ENCODE measurements around the gene CFAP44.
A peak's percentile ranks its signal among the peaks of the same experiment; 100 is the strongest.
"Not testable (repeated sequence)": the region's sequence is repeated elsewhere in the genome, so short reads cannot be mapped to it uniquely, and the experiment has no call there.

Gene CFAP44, protein sequence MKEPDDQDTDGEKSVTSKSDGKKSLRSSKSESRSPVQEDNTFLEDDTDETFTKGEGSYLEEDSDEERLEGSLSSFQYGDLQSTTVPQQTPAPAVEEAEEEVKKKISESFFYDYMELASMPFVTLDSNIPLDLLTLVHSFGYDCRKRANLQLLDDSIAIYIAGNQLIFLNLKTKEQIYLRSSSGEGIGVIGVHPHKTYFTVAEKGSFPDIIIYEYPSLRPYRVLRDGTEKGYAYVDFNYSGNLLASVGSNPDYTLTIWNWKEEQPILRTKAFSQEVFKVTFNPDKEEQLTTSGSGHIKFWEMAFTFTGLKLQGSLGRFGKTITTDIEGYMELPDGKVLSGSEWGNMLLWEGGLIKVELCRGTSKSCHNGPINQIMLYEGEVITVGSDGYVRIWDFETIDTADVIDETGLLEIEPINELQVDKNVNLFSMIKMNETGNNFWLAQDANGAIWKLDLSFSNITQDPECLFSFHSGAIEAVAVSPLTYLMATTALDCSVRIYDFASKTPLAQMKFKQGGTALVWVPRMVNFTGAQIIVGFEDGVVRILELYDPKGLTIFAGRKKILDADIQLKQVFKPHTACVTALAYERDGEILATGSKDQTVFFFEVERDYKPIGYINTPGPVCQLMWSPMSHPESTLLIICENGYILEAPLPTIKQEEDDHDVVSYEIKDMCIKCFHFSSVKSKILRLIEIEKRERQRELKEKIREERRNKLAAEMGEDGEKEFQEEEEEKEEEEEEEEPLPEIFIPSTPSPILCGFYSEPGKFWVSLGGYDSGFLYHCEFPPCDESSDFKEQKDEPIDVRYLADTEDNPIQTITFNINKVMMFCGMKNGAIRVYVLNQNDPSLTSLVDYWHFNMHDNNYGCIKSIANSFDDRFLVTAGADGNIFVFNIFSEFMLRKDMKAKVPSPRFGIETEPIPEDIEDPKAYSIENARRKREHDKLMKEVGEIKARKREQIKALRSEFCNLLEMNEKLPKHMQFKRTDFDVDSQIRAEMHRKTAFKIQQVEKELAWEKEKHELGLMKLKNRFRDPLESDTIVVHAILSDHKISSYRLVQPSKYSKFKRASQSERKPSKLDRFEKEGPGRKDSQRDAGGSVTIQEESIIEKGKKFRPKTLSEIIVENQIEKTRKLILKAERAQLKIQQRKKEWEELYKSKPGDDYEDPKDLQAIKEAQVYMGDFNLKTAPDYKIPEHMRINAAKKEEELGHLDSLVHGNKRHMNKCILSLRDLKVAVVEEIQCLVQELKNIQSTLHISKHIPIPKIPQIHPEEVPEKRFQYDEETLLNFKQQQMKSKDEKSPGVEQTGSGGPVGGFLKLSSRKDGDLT (N-terminal part only)

DNA sequence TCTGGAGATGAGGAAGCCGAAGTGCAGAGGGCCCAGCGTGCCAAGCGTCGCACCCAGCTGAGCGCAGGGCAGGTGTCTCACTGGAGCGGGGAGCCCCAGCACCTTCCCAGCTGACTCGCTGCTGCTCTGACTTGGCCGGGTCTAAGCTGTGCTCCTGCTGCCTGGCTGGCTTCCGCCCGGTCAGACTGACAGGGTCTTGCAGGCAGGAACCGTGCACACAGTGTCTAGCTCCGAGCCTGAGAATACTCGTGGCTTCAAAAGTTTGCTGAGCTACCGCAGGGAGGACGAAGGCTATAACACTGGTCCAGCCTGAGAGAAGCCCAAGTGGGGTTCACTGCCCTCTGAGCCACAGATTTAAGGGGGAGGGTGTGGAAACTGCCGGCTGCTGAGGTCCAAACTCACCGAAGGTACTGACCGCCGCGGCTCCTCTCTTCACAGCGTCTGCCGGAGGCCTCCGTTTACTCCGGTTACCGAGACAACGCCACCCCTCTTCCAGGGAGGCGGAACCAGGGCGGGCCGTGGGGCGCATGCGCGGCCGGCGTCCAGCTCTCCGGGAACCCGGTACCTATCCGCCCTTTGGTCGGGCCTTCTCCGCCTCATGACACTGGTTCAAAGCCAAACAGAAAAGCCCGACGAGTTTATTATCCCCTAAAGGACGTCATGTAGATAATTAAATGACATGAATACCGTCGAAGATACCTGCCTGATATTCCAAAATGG is at the start of gene CFAP44:
TSS of gene CFAP44 (minus strand) at position 443 of the 720 bp plus-strand sequence. CDS start 7,829 bp downstream, outside the sequence.
- no peak for DNase-seq (ENCODE audit: low read depth)

DNA sequence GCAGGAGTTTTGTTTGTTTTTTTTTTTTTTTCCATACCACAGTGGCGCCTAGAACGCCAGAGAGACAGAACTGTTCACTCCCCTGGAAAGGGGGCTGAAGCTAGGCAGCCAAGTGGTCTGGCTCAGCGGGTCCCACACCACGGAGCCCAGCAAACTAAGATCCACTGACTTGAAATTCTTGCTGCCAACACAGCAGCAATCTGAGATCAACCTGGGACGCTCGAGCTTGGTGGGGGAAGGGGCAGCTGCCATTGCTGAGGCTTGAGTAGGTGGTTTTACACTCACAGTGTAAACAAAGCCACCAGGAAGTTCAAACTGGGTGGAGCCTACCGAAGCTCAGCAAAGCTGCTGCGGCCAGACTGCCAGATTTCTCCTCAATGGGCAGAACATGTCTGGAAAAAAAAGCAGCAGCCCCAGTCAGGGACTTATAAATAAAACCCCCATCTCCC is 43.9 kb upstream of the CFAP44 start:
- DNase-seq (ENCODE audit: low read depth), result no peak

DNA sequence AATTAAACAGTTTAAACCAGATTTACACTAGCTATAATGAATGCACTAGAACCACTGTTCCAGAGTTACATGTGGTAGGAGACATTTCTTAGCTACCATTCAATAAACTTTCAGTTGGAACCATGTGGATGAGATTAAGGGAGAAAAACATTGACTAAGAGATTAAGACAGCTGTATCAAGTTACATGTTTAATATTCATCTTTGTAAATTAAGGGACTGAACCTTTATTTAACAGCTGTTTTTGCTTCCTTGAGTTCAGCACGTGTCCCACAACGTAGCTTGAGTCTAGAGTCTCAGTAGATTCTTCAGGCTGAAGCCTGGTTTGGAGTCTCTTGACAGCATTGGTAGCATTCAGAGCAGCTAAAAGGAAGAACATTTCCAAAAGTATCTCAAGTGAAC is 27.2 kb upstream of the CFAP44 start:
- DNase-seq (ENCODE audit: low read depth), result no peak

DNA sequence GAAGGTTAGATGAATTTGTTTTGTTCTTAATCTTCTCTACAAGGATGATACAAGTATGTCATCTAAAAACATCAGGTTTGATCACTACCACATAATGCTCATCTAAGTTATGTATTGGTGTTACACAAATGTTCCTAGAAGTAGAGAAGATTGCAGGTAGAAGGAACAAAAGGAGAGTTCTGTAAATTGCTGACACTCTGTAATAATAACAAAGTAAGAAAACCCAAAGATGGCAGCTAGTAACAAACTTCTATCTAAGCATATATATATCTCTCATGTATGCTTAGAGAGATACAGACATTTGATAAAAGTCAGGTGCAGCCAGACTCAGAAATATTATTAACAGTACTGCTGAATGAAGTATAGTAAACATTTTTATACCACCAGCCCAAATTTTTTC is 20.2 kb upstream of the CFAP44 start:
- no peak for DNase-seq (ENCODE audit: low read depth)

DNA sequence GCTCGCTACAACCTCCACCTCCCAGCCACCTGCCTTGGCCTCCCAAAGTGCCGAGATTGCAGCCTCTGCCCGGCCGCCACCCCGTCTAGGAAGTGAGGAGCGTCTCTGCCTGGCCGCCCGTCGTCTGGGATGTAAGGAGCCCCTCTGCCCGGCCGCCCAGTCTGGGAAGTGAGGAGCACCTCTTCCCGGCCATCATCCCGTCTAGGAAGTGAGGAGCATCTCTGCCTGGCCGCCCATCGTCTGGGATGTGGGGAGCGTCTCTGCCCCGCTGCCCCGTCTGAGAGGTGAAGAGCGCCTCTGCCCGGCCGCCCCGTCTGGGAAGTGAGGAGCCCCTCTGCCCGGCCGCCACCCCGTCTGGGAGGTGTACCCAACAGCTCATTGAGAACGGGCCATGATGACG is 17.3 kb upstream of the CFAP44 start:
- DNase-seq (ENCODE audit: low read depth), result not testable (repeated sequence)

DNA sequence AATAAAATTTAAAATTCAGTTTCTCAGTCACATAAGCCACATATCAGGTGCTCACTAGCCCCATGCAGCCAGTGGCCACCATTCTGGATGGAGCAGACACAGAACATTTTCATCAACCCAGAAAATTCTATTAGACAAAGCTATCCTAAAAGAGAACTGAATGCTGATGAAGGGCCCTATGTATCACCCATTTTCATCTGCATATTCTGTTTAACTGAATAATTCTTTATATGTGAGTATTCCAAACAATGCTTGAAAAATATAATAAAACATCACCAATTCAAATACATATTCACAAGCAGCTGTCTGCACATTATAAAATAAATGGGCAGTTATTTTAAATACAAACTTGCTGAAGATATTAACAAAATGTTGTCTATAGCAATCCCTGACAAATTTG is 14.2 kb upstream of the CFAP44 start:
- DNase-seq (ENCODE audit: low read depth), result no peak

DNA sequence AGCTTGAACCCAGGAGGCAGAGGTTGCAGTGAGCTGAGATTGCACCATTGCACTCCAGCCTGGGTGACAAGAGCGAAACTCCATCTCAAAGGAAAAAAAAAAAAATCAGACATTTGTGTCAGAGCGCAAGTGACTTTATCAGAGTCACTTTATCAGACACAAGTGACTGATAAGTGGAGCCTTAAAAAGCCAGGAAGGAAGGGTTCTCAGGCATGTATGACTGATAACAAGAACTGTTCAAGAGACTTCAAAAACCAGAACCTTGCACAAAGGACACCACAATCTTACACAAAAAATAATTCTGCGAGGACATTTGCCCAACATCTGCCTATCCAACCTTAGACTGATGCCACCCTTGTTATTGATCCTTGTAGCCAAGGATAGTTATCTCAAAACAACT is 13.3 kb upstream of the CFAP44 start:
- DNase-seq (ENCODE audit: low read depth), result no peak

DNA sequence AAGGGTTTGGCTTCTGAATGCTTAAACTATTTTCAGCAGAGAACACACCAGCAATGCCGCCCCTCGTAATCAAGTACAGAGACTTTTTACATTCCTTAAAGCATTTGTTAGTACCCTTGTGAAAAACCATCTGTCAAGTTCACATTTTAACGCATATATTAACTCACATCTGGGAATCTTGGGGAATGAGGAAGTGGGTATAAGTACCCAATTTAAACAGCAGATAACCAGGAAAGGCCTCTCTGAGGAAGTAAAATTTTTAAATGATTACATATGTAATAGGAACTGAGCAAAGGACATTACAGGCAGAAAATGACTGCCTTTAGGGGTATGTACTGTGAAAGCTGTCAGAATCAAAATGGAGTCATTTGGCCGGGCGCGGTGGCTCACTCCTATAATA is 12.8 kb upstream of the CFAP44 start:
- no peak for DNase-seq (ENCODE audit: low read depth)

DNA sequence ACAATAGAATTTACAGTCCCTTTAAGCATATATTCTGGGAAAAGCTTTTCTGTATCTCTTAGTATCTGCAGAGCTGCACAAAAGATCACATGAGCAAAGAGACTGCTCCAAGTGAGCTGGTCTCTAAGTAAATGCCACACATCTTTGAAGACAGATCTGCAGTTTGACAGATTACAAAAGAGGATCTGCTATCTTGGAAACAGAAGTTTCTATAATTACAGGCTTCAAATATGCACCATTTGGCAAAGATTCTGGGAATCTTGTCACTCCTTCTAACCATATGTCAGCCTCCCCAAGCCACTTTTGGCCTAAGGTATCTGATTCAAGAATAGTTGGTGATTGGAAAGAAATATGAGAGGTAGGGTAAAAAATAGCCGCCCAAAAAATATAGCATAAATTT is 9.6 kb upstream of the CFAP44 start:
- no peak for DNase-seq (ENCODE audit: low read depth)

DNA sequence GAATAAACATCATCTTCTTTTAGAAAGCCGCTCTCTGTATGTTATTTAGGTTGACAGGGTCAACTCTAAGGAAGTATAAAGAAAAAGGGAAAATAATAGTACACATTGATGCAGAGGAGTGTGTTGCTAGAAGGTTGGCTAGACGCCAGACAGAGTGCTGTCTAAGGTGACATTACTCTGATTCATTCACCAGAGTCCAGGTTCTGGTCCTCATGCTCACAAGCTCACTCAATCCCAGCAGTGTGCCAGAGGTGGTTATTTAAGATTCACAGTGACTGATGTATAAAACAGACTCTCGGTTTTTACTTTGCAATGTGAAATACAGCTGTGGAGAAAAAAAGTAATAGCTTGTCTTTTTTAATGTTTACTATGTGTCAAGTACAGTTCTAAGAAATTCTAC is 1.7 kb downstream of the CFAP44 start:
- no peak for DNase-seq (ENCODE audit: low read depth)

DNA sequence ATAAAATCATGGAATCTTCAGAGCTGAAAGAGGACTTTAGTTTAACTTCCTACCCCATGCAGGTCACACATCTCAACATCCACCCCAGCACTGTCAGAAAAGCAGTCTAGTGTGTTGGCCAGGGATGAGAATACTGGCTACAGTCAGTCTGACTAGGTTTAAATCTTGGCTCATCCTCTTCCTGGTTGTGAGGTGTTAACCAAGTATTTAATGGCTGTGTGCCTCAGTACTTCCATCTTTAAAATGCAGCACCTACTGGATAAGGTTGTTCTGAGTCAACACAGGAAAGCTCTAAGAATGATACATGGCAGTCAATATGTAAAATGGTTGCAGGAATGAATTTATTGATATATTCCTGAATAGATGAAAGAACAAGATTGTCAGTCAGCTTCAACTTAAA is 3.1 kb downstream of the CFAP44 start:
- no peak for DNase-seq (ENCODE audit: low read depth)

DNA sequence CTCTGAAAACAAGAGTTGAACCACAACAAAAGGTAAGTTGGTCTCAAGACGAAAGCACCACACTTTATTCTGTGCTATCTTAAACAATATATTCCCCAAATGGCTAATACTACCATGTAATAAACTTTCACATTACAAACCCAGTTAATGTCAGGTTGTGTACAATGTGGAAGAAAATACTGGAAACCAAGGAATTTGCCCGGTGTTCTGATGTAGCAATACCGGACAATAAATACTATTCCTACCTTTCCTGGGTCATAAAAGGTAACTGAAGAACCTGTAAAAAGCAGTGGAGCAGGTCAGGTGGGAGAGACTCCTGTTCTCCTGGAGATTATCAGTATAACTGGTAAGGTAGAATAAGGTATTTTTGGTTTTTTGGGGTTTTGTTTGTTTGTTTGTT is 3.9 kb downstream of the CFAP44 start:
- DNase-seq (ENCODE audit: low read depth), result no peak

DNA sequence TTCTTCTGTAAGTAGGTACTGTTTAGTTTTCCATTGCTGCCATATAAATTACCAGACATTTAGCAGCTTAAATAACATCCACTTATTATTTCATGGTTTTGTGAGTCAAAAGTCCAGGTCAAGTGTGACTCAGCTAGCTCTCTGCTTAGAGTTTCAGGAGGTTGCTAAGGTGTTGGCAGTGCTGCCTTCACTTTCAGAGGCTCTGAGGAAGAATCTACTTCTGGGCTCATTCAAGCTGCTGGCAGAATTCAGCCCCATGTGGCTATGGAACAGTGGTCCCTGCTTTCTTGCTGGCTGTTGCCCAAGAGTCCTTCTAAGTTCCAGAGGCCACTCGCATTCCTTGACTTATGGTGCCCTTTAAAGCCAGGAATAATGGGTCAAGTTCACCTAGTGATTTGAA is 4.5 kb downstream of the CFAP44 start:
- no peak for DNase-seq (ENCODE audit: low read depth)

DNA sequence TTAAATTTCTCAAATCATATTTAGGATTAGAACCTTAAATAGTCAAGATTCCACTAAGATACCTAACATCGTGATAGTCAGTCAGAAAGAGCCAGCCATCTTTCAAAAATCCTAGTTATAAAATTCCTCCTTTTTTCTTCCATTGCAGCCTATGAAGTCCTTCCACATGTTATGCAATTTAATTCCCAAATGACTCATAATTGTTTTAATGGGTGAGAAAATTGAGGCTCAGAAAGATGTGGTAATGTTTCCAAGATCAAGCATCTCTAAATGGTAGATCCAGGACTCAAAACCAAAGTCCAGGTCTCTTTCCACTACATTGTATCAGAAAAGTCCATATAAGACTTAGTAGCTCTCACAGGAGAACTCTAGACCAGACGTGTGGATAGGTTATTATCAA is 9.5 kb downstream of the CFAP44 start:
- no peak for DNase-seq (ENCODE audit: low read depth)

DNA sequence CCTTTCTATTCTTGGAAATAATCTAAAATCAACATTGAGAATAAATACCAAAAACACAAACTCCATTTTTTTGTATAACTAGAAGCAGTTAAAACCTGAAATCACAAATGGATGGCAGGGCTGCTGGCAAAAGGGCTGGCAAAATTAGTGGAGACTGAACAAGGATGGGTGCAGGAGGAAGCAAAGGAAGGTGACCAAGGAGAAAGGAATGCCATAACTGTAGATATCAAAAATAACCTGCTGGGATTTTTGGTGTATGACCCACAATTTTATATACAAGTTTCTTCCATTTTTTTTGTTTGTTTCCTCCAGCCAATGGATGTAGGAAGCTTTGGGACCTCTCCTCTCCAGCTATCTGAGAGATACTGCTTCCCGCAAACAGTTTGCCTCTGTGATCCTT is 12.7 kb downstream of the CFAP44 start:
- DNase-seq (ENCODE audit: low read depth), result peak; percentile 22

DNA sequence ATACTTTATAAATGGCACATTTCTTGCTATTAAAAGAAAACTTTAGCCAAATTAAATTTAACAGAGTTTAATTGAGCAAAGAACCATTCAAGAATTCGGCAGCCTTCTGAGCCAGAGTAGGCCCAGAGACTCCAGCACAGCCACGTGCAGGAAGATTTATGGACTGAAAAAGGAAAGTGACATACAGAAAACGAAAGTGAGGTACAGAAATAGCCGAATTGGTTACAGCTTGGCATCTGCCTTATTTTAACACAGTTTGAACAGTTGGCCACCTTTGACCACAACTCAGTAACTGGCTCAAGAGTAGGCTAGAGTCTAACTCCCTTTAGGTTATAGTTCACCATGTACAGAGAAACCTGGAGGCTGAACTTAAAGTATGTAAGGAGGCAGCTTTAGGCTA is 17.6 kb downstream of the CFAP44 start:
- no peak for DNase-seq (ENCODE audit: low read depth)

DNA sequence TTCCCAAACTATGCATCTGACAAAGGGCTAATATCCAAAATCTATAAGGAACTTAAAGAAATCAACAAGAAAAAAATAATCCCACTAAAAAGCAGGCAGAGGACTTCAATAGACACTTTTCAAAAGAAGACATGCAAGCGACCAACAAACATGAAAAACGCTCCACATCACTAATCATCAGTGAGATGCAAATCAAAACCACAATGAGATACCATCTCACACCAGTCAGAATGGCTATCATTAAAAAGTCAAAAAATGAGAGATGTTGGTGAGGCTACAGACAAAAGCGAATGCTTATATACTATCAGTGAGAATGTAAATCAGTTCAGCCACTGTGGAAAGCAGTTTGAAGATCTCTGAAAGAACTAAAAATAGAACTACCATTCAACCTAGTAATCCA is 20.2 kb downstream of the CFAP44 start:
- DNase-seq (ENCODE audit: low read depth), result no peak

DNA sequence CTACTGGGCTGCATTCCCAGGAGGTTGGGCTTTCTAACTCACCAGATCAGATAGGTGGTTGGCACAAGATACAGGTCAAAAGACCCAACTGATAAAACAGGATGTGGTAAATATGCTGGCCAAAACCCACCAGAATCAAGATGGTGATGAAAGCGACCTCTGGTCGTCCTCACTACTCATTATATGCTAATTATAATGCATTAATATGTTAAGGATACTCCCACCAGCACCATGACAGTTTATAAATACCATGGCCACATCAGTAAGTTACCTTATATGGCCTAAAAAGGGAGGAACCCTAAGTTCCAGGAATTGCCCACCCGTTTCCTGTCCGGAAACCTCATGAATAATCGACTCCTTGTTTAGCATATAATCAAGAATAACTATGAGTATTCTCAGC is 31.6 kb downstream of the CFAP44 start:
- DNase-seq (ENCODE audit: low read depth), result no peak

DNA sequence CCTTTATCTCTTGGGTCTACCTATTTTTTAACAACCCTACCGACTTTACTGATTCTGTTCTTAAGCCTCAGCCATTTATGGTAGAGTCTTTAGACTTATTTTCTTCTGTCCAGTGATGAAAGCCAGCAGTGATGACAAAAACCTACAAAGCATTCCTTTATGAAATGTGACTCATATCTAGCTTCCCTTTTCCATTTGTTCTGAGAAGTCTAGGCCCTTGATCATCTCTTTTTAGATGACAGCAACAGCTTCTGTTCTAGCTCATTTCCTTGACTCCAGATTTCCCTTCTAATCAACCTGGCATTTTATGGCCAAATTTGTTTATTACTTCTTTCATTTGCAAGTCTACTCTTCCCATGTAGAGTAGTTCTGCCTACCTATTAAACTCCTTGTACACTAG is 36.1 kb downstream of the CFAP44 start:
- no peak for DNase-seq (ENCODE audit: low read depth)

DNA sequence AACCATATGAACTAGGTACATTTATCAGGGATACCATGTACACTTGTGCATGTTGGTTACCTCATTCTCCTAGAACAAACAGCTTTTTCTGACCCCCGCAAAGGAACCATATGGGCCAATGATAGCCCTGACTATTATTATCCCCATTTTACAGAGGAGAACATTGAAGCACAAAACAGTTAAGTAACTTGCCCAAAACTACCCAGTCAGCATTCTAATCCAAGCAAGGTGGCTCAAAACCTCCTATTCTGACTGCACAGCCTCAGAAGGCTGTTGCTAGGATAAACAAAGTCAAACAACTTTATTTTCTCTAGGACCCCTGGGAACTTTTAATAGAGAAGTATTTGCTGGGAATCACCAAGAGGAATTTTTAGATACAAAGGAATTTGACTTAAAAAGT is 36.7 kb downstream of the CFAP44 start:
- no peak for DNase-seq (ENCODE audit: low read depth)

Measured in HS-27A (cell line).